ENCODE data around the gene TSSK2. TPM values are rescaled to one million over a fixed set of nuclear protein-coding genes. Genes with fewer than 3 reads are reported as not detected.

The TSSK2 gene
- total and polyA plus RNA-seq, 2 of the 8 experiments (the other 6 are each of a cell fraction or from before 2014, with no cell fraction given), result not detected

GRCh38 chr22:19178657-19179496, 47.8 kb downstream of the TSSK2 start, which contains the start of gene SLC25A1:
SLC25A1 (minus strand) TSS chr22:19178736; CDS start chr22:19178673, 63 bp downstream.
- H3K4me2 ChIP-seq (ENCODE audit: insufficient read depth in 1 of 2, low read depth in 2 of 2, low read length in 2 of 2), result peak within 1 kb of the TSS; percentile 35 to 96
- H3K27ac ChIP-seq (ENCODE audit: low read depth, low read length), result peak within 1 kb of the TSS; percentile 74; the same call in 1 of the 2 replicates
- peak within 1 kb of the TSS; percentile 62 to 93 (median 73) for H3K4me3 ChIP-seq (ENCODE audit: extremely low read depth in 1 of 4, insufficient read depth in 2 of 4, low read depth in 3 of 4, low read length in 4 of 4)
- H3K23ac ChIP-seq (ENCODE audit: insufficient read length), result no peak within 1 kb of the TSS
- H2BK12ac ChIP-seq (ENCODE audit: low read depth, low read length), result no peak within 1 kb of the TSS
- peaks cover 2 to 22% of the 10 kb centered on the region in 2 experiments for H4K20me1 ChIP-seq (replicated peaks in 1 of 2; ENCODE audit: control insufficient read depth in 1 of 2, insufficient read depth in 2 of 2, low read length in 2 of 2)
- peaks cover 0 to 9% (median 0%) of the 10 kb centered on the region in 4 experiments; a peak in 1 of 8 replicates for H3K36me3 ChIP-seq (ENCODE audit: control insufficient read depth in 2 of 4, insufficient read depth in 4 of 4, low read length in 3 of 4)
- peaks cover 7% of the 10 kb centered on the region; the same call in 1 of the 2 replicates for H3K23me2 ChIP-seq (ENCODE audit: low read depth, low read length)
- H2BK120ac ChIP-seq (replicated peaks; ENCODE audit: low read depth, low read length), result no peak within 1 kb of the TSS
- peak within 1 kb of the TSS; percentile 10 to 80 (median 60); a peak in 5 of 7 replicates for H3K9ac ChIP-seq (replicated peaks in 1 of 4; ENCODE audit: extremely low read depth in 1 of 4, low read depth in 3 of 4, low read length in 3 of 4)
- H3K79me2 ChIP-seq (ENCODE audit: control insufficient read depth in 1 of 2, insufficient read depth in 2 of 2, low read length in 2 of 2), result peaks cover 0 to 8% of the 10 kb centered on the region in 2 experiments; a peak in 1 of 4 replicates
- 1% methylated on average over 41 of the region's 86 CpGs; no CpG with 5 or more reads in 1 of the 2 experiments for WGBS, 2 experiments (ENCODE audit: extremely low coverage in 1 of 2, insufficient coverage in 1 of 2, insufficient read length in 1 of 2, insufficient replicate concordance in 2 of 2, low coverage in 1 of 2, low lambda C conversion rate in 2 of 2, missing lambda C conversion rate in 1 of 2)
- no peaks in the 10 kb centered on the region for H3K27me3 ChIP-seq (replicated peaks in 1 of 4; ENCODE audit: control insufficient read depth in 3 of 4, extremely low read depth in 1 of 4, insufficient read depth in 3 of 4, low read length in 3 of 4)
- no peaks in the 10 kb centered on the region for H3K9me3 ChIP-seq (ENCODE audit: insufficient read depth in 2 of 2, low read depth in 1 of 2, low read length in 1 of 2)
- peak within 1 kb of the TSS; percentile 57 for H3K4ac ChIP-seq (replicated peaks; ENCODE audit: insufficient read length, low read depth, low read length)
- FAIRE-seq (no peak), DNase-seq (ENCODE audit: low read depth in 1 of 2, low spot score in 2 of 2) (peak; percentile 53 to 95)
- TF ChIP-seq POLR2A (IDR thresholded peaks at IDR 0.05; ENCODE audit: control extremely low read depth in 1 of 2, low read depth in 2 of 2, low read length in 2 of 2), result no peak; a peak in 1 of 3 replicates
- TF ChIP-seq CREB1 (IDR thresholded peaks at IDR 0.05), result peak; percentile 46; the same call in 1 of the 2 replicates
- TF ChIP-seq MAX (IDR thresholded peaks at IDR 0.05), result 0 out of 2 replicates have a peak, but pooled peaks have one; percentile 38
- peak; percentile 50 for TF ChIP-seq KDM4A (IDR thresholded peaks at IDR 0.05; ENCODE audit: low read depth, low read length, severe bottlenecking)
- TF ChIP-seq PHF8 (conservative IDR thresholded peaks at IDR 0.05; ENCODE audit: low read depth, low read length), result peak; percentile 49; the same call in 1 of the 2 replicates
- TF ChIP-seq EGR1 (IDR thresholded peaks at IDR 0.05; ENCODE audit: borderline replicate concordance, low read depth, low read length), result peak; percentile 42; the same call in 1 of the 2 replicates
- peak within 1 kb of the TSS; percentile 77 for H4K8ac ChIP-seq (ENCODE audit: extremely low read depth, insufficient read depth, low read length)
- no peak within 1 kb of the TSS for H3K14ac ChIP-seq (ENCODE audit: insufficient read length)
- peak within 1 kb of the TSS; percentile 67 for H4K5ac ChIP-seq (ENCODE audit: insufficient read length, low read depth, low read length)
- H2BK15ac ChIP-seq (ENCODE audit: low read length), result no peak within 1 kb of the TSS
- H4K91ac ChIP-seq (replicated peaks; ENCODE audit: insufficient read length, low read length), result peak within 1 kb of the TSS; percentile 83
- H2AFZ ChIP-seq (ENCODE audit: low read length), result 0 out of 2 replicates have a peak within 1 kb of the TSS, but pooled peaks have one; percentile 14
- CTCF ChIA-PET (ENCODE audit: partially characterized antibody), result interaction anchor here (0.7 to 3.3 kb wide), 27 partner anchors 9 to 449 kb away, joined by 3 to 13 read pairs (median 4); partner anchors contain the start of genes CLTCL1 and ESS2
- H2AK5ac ChIP-seq (ENCODE audit: low read depth, low read length), result no peak within 1 kb of the TSS
- H3K4me1 ChIP-seq (replicated peaks in 1 of 4; ENCODE audit: control insufficient read depth in 3 of 4, insufficient read depth in 4 of 4, low read length in 3 of 4), result peaks cover 0 to 35% (median 23%) of the 10 kb centered on the region in 4 experiments; a peak in 6 of 7 replicates
- H2BK20ac ChIP-seq (ENCODE audit: low read length), result no peak within 1 kb of the TSS
- 0 out of 2 replicates have a peak, but pooled peaks cover 3% of the 10 kb centered on the region for H3K79me1 ChIP-seq (ENCODE audit: low read depth, low read length)
- H3K56ac ChIP-seq (replicated peaks; ENCODE audit: insufficient read length, low read depth, low read length), result peak within 1 kb of the TSS; percentile 97
- POLR2A ChIA-PET (ENCODE audit: partially characterized antibody), result interaction anchor here (0.9 to 3.1 kb wide), 9 partner anchors 9 to 253 kb away, joined by 3 to 11 read pairs (median 4); partner anchors contain the start of genes CLTCL1, HIRA and MRPL40
- peak within 1 kb of the TSS; percentile 81; the same call in 1 of the 2 replicates for H2BK5ac ChIP-seq (ENCODE audit: low read depth, low read length)
- peak within 1 kb of the TSS; percentile 83 for H3K18ac ChIP-seq (ENCODE audit: extremely low read depth, low read length)

Data from H1 (cell line).